ENCODE measurements around the gene ST3GAL6. TPM values are rescaled to one million over a fixed set of nuclear protein-coding genes. Genes with fewer than 3 reads are reported as not detected.

Gene ST3GAL6
- total and polyA plus RNA-seq, 2 of the 13 experiments (the other 11 are each of a cell fraction or from before 2014, with no cell fraction given) = 17.5 to 23.2 TPM

DNA sequence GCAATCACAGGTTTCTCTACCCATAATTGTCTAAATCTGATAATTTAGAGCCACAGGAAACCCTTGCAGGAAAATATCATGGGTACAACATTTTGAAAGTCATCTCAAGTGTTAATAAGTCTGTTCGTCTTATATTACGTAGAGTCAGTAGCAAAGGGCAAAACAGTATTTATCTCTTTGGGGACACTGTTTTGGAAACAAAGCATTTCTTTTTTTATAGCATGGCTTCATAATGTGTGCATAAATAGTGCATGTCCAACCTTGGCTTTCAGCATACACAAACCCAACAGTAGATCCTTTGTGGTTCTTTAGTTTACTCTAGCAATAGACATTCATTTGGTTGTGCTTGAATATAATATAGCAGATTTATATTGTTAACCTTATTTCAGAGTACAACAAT is 24.0 kb downstream of the ST3GAL6 start:
- no peak overlapping the region for H2AFZ ChIP-seq (ENCODE audit: low read length)
- no peak overlapping the region for H3K4me3 ChIP-seq (replicated peaks in 1 of 3; ENCODE audit: insufficient read depth in 1 of 3, low read depth in 2 of 3, low read length in 3 of 3)
- no peak overlapping the region for H3K9ac ChIP-seq (ENCODE audit: insufficient read depth, low read depth, low read length)
- no peaks in the 10 kb centered on the region for H3K27me3 ChIP-seq (ENCODE audit: control insufficient read depth in 1 of 2, insufficient read depth in 2 of 2, low read length in 2 of 2)
- peaks cover 2 to 8% of the 10 kb centered on the region in 2 experiments; a peak in 3 of 5 replicates for H3K36me3 ChIP-seq (replicated peaks in 1 of 2; ENCODE audit: control insufficient read depth in 1 of 2, insufficient read depth in 2 of 2, low read length in 2 of 2)
- intact Hi-C loops (cut with micrococcal nuclease; ENCODE audit: unreplicated experiment) (no loop called here), in situ Hi-C loops (cut with HindIII; ENCODE audit: extremely low pct_ligation_motif_present, low pct_unique_long_range_greater_than_20kb) (no loop called here)
- ATAC-seq (no peak), DNase-seq (ENCODE audit: low spot score) (no peak), FAIRE-seq (no peak)
- ChIA-PET CTCF (ENCODE audit: low intra/inter-chr PET ratio, low total read pairs) (no interaction called here), POLR2A (no interaction called here)
- peak overlapping the region; percentile 70 for H3K27ac ChIP-seq (ENCODE audit: extremely low read length, insufficient read depth, low read length)
- no peaks in the 10 kb centered on the region for H4K20me1 ChIP-seq (ENCODE audit: insufficient read depth, low read length)
- 0 out of 2 replicates have a peak overlapping the region, but pooled peaks have one; percentile 10 for H3K4me2 ChIP-seq (ENCODE audit: low read depth, low read length)
- no peaks in the 10 kb centered on the region for H3K9me3 ChIP-seq (ENCODE audit: low read length)
- 81% methylated on average over 2 of the region's 2 CpGs for WGBS (ENCODE audit: low lambda C conversion rate)
- H3K4me1 ChIP-seq (ENCODE audit: insufficient read depth, low read length) = peaks cover 61% of the 10 kb centered on the region
- TF ChIP-seq ZNF598 (CRISPR knock-in tag; IDR thresholded peaks at IDR 0.05; ENCODE audit: borderline replicate concordance) (no peak), ZNF10 (CRISPR knock-in tag; IDR thresholded peaks at IDR 0.05; ENCODE audit: borderline replicate concordance, low read depth) (no peak), JDP2 (CRISPR knock-in tag; IDR thresholded peaks at IDR 0.05; ENCODE audit: borderline replicate concordance) (no peak), KDM3A (CRISPR knock-in tag; IDR thresholded peaks at IDR 0.05; ENCODE audit: low read depth) (no peak), ZNF891 (CRISPR knock-in tag; IDR thresholded peaks at IDR 0.05) (no peak), REL (CRISPR knock-in tag; conservative IDR thresholded peaks at IDR 0.05) (no peak), ZNF441 (CRISPR knock-in tag; IDR thresholded peaks at IDR 0.05; ENCODE audit: borderline replicate concordance) (no peak)
- TF ChIP-seq, protein P1, sequence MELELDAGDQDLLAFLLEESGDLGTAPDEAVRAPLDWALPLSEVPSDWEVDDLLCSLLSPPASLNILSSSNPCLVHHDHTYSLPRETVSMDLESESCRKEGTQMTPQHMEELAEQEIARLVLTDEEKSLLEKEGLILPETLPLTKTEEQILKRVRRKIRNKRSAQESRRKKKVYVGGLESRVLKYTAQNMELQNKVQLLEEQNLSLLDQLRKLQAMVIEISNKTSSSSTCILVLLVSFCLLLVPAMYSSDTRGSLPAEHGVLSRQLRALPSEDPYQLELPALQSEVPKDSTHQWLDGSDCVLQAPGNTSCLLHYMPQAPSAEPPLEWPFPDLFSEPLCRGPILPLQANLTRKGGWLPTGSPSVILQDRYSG (CRISPR knock-in tag; IDR thresholded peaks at IDR 0.05) = no peak
- TF ChIP-seq, protein P2, sequence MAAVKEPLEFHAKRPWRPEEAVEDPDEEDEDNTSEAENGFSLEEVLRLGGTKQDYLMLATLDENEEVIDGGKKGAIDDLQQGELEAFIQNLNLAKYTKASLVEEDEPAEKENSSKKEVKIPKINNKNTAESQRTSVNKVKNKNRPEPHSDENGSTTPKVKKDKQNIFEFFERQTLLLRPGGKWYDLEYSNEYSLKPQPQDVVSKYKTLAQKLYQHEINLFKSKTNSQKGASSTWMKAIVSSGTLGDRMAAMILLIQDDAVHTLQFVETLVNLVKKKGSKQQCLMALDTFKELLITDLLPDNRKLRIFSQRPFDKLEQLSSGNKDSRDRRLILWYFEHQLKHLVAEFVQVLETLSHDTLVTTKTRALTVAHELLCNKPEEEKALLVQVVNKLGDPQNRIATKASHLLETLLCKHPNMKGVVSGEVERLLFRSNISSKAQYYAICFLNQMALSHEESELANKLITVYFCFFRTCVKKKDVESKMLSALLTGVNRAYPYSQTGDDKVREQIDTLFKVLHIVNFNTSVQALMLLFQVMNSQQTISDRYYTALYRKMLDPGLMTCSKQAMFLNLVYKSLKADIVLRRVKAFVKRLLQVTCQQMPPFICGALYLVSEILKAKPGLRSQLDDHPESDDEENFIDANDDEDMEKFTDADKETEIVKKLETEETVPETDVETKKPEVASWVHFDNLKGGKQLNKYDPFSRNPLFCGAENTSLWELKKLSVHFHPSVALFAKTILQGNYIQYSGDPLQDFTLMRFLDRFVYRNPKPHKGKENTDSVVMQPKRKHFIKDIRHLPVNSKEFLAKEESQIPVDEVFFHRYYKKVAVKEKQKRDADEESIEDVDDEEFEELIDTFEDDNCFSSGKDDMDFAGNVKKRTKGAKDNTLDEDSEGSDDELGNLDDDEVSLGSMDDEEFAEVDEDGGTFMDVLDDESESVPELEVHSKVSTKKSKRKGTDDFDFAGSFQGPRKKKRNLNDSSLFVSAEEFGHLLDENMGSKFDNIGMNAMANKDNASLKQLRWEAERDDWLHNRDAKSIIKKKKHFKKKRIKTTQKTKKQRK (IDR thresholded peaks at IDR 0.05; ENCODE audit: low read length) = no peak
- H3K79me2 ChIP-seq (ENCODE audit: insufficient read depth, low read length) = no peaks in the 10 kb centered on the region
- BruUV-seq (replicated peaks) = no TSS peak
